ENCODE data around the gene TNFAIP8. TPM values are rescaled to one million over a fixed set of nuclear protein-coding genes. Genes with fewer than 3 reads are reported as not detected.

TNFAIP8 gene
- total and polyA plus RNA-seq, 9 of the 15 experiments (the other 6 are each of a cell fraction or from before 2014, with no cell fraction given): 29.9 to 52.2 (median 44.8) TPM

DNA sequence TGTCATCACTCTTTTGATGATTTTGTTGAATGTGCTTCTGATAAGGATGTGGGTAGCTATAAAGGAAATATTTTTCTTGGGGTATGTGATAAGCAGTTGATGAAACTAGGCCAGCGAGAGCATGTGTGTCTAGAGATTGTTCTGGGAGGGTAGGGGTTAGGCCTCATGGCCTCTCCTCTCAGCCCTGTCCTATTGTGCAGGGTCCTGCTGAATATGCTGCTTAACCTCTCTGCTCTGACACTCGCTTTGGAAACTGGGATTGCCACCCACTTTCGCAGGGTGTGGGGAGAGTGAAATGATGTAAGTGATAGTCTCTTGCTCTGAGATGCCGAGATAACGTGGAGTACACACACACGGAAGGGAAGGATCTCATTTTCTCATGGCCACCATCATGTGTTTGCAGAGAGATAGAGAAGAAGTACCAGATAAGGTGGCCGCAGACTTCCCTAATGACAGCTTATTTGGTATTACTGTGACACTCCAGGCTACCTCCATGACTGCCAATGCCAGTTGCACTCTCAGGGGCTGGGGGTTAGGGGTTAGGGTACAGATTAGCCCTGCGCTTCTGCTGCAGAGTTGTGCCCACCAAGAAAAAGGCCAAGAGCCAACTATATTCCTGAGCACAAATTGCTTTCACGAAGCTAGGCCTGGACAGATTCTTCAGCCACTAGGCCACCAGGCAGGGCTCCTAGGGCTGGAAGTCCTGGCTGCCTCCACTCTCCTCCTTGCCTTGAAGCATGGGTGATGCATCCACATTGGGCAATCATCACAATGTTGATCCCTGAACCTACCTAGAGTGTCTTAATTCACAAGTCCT, 25.2 kb upstream of the TNFAIP8 start (continued):
- TF ChIP-seq DNMT1 (IDR thresholded peaks at IDR 0.05) (no peak), PHTF2 (CRISPR knock-in tag; IDR thresholded peaks at IDR 0.05) (no peak), ATF6 (CRISPR knock-in tag; IDR thresholded peaks at IDR 0.05) (peak; percentile 80; the same call in 1 of the 2 replicates), THAP7 (CRISPR knock-in tag; IDR thresholded peaks at IDR 0.05) (no peak), ZEB2 (IDR thresholded peaks at IDR 0.05) (peak; percentile 94), HMG20A (CRISPR knock-in tag; conservative IDR thresholded peaks at IDR 0.05) (no peak), KAT7 (CRISPR knock-in tag; IDR thresholded peaks at IDR 0.05; ENCODE audit: borderline replicate concordance) (peak; percentile 90; the same call in 1 of the 2 replicates), ZFPM2 (CRISPR knock-in tag; IDR thresholded peaks at IDR 0.05) (0 out of 2 replicates have a peak, but pooled peaks have one; percentile 71), CREB1 (IDR thresholded peaks at IDR 0.05) (peak; percentile 77), CREB1 (CRISPR knock-in tag; IDR thresholded peaks at IDR 0.05) (peak; percentile 60; the same call in 1 of the 2 replicates), NCOA2 (IDR thresholded peaks at IDR 0.05; ENCODE audit: partially characterized antibody in 2 of 2) (peak in 1 of 2 experiments; percentile 80), ZBED1 (IDR thresholded peaks at IDR 0.05) (peak; percentile 63), TEAD4 (IDR thresholded peaks at IDR 0.05; ENCODE audit: low read length) (peak; percentile 96), TEAD4 (CRISPR knock-in tag; IDR thresholded peaks at IDR 0.05; ENCODE audit: borderline replicate concordance) (no peak), ESRRA (IDR thresholded peaks at IDR 0.05; ENCODE audit: borderline replicate concordance, low read depth) (peak; percentile 86; the same call in 1 of the 2 replicates)
- TF ChIP-seq, protein P1, sequence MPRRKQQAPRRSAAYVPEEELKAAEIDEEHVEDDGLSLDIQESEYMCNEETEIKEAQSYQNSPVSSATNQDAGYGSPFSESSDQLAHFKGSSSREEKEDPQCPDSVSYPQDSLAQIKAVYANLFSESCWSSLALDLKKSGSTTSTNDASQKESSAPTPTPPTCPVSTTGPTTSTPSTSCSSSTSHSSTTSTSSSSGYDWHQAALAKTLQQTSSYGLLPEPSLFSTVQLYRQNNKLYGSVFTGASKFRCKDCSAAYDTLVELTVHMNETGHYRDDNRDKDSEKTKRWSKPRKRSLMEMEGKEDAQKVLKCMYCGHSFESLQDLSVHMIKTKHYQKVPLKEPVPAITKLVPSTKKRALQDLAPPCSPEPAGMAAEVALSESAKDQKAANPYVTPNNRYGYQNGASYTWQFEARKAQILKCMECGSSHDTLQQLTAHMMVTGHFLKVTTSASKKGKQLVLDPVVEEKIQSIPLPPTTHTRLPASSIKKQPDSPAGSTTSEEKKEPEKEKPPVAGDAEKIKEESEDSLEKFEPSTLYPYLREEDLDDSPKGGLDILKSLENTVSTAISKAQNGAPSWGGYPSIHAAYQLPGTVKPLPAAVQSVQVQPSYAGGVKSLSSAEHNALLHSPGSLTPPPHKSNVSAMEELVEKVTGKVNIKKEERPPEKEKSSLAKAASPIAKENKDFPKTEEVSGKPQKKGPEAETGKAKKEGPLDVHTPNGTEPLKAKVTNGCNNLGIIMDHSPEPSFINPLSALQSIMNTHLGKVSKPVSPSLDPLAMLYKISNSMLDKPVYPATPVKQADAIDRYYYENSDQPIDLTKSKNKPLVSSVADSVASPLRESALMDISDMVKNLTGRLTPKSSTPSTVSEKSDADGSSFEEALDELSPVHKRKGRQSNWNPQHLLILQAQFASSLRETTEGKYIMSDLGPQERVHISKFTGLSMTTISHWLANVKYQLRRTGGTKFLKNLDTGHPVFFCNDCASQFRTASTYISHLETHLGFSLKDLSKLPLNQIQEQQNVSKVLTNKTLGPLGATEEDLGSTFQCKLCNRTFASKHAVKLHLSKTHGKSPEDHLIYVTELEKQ (CRISPR knock-in tag; IDR thresholded peaks at IDR 0.05): peak; percentile 67; the same call in 1 of the 2 replicates
- TF ChIP-seq, protein P2, sequence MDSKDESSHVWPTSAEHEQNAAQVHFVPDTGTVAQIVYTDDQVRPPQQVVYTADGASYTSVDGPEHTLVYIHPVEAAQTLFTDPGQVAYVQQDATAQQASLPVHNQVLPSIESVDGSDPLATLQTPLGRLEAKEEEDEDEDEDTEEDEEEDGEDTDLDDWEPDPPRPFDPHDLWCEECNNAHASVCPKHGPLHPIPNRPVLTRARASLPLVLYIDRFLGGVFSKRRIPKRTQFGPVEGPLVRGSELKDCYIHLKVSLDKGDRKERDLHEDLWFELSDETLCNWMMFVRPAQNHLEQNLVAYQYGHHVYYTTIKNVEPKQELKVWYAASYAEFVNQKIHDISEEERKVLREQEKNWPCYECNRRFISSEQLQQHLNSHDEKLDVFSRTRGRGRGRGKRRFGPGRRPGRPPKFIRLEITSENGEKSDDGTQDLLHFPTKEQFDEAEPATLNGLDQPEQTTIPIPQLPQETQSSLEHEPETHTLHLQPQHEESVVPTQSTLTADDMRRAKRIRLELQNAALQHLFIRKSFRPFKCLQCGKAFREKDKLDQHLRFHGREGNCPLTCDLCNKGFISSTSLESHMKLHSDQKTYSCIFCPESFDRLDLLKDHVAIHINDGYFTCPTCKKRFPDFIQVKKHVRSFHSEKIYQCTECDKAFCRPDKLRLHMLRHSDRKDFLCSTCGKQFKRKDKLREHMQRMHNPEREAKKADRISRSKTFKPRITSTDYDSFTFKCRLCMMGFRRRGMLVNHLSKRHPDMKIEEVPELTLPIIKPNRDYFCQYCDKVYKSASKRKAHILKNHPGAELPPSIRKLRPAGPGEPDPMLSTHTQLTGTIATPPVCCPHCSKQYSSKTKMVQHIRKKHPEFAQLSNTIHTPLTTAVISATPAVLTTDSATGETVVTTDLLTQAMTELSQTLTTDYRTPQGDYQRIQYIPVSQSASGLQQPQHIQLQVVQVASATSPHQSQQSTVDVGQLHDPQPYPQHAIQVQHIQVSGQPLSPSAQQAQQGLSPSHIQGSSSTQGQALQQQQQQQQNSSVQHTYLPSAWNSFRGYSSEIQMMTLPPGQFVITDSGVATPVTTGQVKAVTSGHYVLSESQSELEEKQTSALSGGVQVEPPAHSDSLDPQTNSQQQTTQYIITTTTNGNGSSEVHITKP (IDR thresholded peaks at IDR 0.05; ENCODE audit: partially characterized antibody): peak; percentile 67
